Right lobe of liver (tissue), 6 donors: ENCODE measurements around the gene SYNRG. TPM values are rescaled to one million over a fixed set of nuclear protein-coding genes. Genes with fewer than 3 reads are reported as not detected.
"Not testable (repeated sequence)": the region's sequence is repeated elsewhere in the genome, so short reads cannot be mapped to it uniquely, and the experiment has no call there.

Experiments used
- ATAC-seq, 4 donors: fragments of 200-7000 bp; cut with Tn5 transposase; one replicate each; pipeline ENCODE4 v1.9.1; 2020; ENCODE audit warnings: mild to moderate bottlenecking in 4 of 4, moderate library complexity in 4 of 4
- DNase-seq, 3 donors: peaks; one replicate each; pipeline ENCODE4 v3.0.0-alpha.2; 2020
- H3K27ac ChIP-seq, 3 donors: fragments of 200-600 bp; one replicate each; pipeline ENCODE4 v1.8.0; 2022
- H3K27me3 ChIP-seq, 2 donors: fragments of 200-600 bp; one replicate each; pipeline ENCODE4 v1.8.0; 2022
- H3K36me3 ChIP-seq, 4 donors: fragments of 200-600 bp; sonication (generic) in 1 of 4; one replicate each; pipeline versions ENCODE4 v1.5.1 to v1.8.0; 2017 to 2022; ENCODE audit warnings: control low read depth in 1 of 4
- H3K4me1 ChIP-seq, 4 donors: fragments of 200-600 bp; sonication (generic) in 1 of 4; one replicate each; pipeline versions ENCODE4 v1.5.1 to v1.8.0; 2017 to 2022; ENCODE audit warnings: control low read depth in 1 of 4
- H3K4me3 ChIP-seq, 3 donors: fragments of 200-600 bp; one replicate each; pipeline ENCODE4 v1.8.0; 2022
- H3K9me3 ChIP-seq, 4 donors: fragments of 200-600 bp; sonication (generic) in 1 of 4; one replicate each; pipeline versions ENCODE4 v1.5.1 to v1.8.0; 2017 to 2022; ENCODE audit warnings: control low read depth in 1 of 4
- CTCF ChIP-seq, 4 donors: fragments of 200-600 bp in 3 of 4; fragments of 450-650 bp in 1 of 4; IDR thresholded peaks; one replicate each; pipeline versions ENCODE4 v1.5.1 to v1.8.0; 2016 to 2022; ENCODE audit warnings: antibody characterized with exemption in 4 of 4, mild to moderate bottlenecking in 2 of 4
- POLR2A ChIP-seq: fragments of 450-650 bp; IDR thresholded peaks from one replicate; pipeline ENCODE4 v1.6.1; 2017; ENCODE audit warnings: antibody characterized with exemption, mild to moderate bottlenecking
- WGBS: methylation state at CpG from one replicate; pipeline ENCODE4 v1.1.6; 2018; ENCODE audit warnings: low coverage, low lambda C conversion rate; ENCODE audit not compliant: insufficient coverage; ENCODE audit errors: missing lambda C conversion rate; 5-methylcytosine and 5-hydroxymethylcytosine counted together
- intact Hi-C, 2 donors: fragments of 100-400 bp; cut with DNase I; formaldehyde crosslinking; loops; one replicate each; pipeline versions ENCODE4 v1.11.2 to v1.14.1; 2022
- total RNA-seq, 6 experiments: library from RNA; depleted of rRNA in 2 of 6; stranded (reverse); fragments of >200 nt in 2 of 6; fragmentation: NEBNext Ultra II Directional in 3 of 6; extraction: Animal tissue kit (Norgen Biotek cat#: 25700) in 3 of 6; gene quantifications; one replicate each; pipeline versions ENCODE4 v1.1.0 to v1.2.4, GENCODE V29; 2016 to 2023
- donor health status: DM: no; HTN: yes; CAD: no.
- donor health status: DM: no; HTN: no; CAD: no.
- donor health status: DM: no; HTN: no; CAD: no.
- donor health status: DM: no; HTN: yes; CAD: no.
- donor health status: DM: no; HTN: yes; CAD: no.

Gene SYNRG
- total RNA-seq, 6 experiments from 2014 or later: 9.0 to 16.2 (median 15.0) TPM

DNA sequence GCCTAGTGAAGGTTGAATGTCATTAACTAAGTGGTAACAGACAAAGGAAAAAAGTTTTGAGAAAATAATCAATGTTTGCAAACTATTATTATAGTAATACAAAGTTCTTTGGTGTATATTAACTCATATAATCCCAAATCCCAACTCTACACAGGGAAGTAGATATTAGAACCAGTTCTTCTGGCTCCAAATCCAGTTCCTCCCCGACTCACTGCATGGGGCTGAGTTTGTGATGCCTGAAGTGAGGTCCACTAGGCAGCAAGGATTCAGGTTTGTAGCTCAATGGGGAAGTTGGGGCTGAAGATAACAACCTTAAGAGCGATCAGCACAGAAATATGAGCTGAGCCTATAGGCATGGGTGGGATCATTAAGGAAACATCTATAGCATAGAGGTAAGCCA is 5.6 kb upstream of the SYNRG start:
- Histone ChIP-seq H3K27me3 (no peaks in the 10 kb centered on the region), H3K27ac (no peak overlapping the region), H3K36me3 (peaks cover 4 to 36% (median 9%) of the 10 kb centered on the region in 4 donors), H3K4me1 (peaks cover 0 to 8% (median 0%) of the 10 kb centered on the region in 4 donors), H3K9me3 (no peaks in the 10 kb centered on the region), H3K4me3 (no peak overlapping the region)
- TF ChIP-seq CTCF (IDR thresholded peaks at IDR 0.05) (no peak), POLR2A (no peak)
- WGBS: 100% methylated on average over 2 of the region's 2 CpGs
- intact Hi-C loops: no loop called here
- no peak for ATAC-seq
- no peak for DNase-seq

GRCh38 chr17:37614391-37614790 is 5.2 kb upstream of the SYNRG start:
- ATAC-seq: no peak
- H3K36me3 ChIP-seq: peaks cover 4 to 31% (median 7%) of the 10 kb centered on the region in 4 donors
- DNase-seq: no peak

DNA sequence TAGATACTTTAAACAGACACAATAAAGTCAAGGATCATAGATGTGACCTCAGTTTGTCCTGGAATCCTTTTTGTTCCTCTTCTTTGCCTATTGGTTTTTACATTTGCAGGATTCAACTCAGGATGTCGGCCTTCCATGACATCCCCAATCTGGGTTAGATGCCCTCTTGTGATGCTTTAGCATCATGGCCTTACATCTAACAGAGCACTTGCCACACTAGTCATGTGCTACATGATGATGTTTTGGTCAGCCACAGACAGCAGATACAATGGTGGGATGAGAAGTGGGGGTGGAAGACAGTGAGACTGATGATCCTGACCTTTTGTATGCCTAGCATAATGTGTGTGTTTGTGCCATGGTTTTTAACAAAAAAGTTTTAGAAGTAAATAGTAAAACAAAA is 1.8 kb upstream of the SYNRG start:
- 80% methylated on average over 1 of the region's 1 CpG for WGBS
- H3K9me3 ChIP-seq: no peaks in the 10 kb centered on the region
- H3K27me3 ChIP-seq: no peaks in the 10 kb centered on the region
- H3K36me3 ChIP-seq: peaks cover 4 to 12% (median 4%) of the 10 kb centered on the region in 4 donors
- no peak overlapping the region for H3K27ac ChIP-seq
- no peak for ATAC-seq
- intact Hi-C loops: no loop called here
- peaks cover 0 to 3% (median 0%) of the 10 kb centered on the region in 4 donors for H3K4me1 ChIP-seq
- no peak for TF ChIP-seq CTCF (IDR thresholded peaks at IDR 0.05)
- TF ChIP-seq POLR2A: no peak
- DNase-seq: no peak
- H3K4me3 ChIP-seq: no peak overlapping the region

More at GRCh38 chr17:37614391-37614790, 5.2 kb upstream of the SYNRG start:
- TF ChIP-seq CTCF (IDR thresholded peaks at IDR 0.05): no peak
- WGBS: 87% methylated on average over 5 of the region's 5 CpGs
- intact Hi-C loops: no loop called here
- no peak overlapping the region for H3K4me3 ChIP-seq
- H3K27me3 ChIP-seq: no peaks in the 10 kb centered on the region
- H3K9me3 ChIP-seq: no peaks in the 10 kb centered on the region
- H3K27ac ChIP-seq: no peak overlapping the region
- peaks cover 0 to 9% (median 0%) of the 10 kb centered on the region in 4 donors for H3K4me1 ChIP-seq

DNA sequence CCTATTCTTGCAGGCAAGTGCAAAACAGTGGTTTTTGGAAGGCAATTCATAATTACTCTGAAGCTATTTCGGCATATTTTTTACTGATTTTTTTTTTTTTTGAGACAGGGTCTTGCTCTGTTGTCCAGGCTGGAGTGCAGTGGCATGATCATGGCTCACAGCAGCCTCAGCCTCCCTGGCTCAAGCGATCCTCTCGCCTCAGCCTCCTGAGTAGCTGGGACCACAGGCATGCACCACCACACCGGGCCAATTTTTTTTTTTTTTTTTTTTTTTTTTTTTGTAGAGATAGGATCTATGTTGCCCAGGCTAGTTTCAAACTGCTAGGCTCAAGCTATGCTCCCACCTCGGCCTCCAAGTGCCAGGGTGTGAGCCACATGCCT is 813 bp upstream of the SYNRG start:
- peaks cover 4 to 12% (median 4%) of the 10 kb centered on the region in 4 donors for H3K36me3 ChIP-seq
- H3K9me3 ChIP-seq, ATAC-seq, DNase-seq, intact Hi-C loops, H3K4me1 ChIP-seq, H3K27me3 ChIP-seq: not testable (repeated sequence)
- peak overlapping the region; percentile 91 to 97 (median 94) for H3K4me3 ChIP-seq
- WGBS: 88% methylated on average over 5 of the region's 5 CpGs
- H3K27ac ChIP-seq: peak overlapping the region in 2 of 3 donors; percentile 4 to 31

GRCh38 chr17:37608351-37609169 is 658 bp downstream of the SYNRG start:
- intact Hi-C loops: no loop called here
- 0% methylated on average over 6 of the region's 26 CpGs for WGBS
- DNase-seq (no peak), ATAC-seq (peak; percentile 33 to 61 (median 40))
- peaks cover 0 to 3% (median 0%) of the 10 kb centered on the region in 4 donors for H3K4me1 ChIP-seq
- H3K27me3 ChIP-seq: no peaks in the 10 kb centered on the region
- peak overlapping the region; percentile 91 to 97 (median 94) for H3K4me3 ChIP-seq
- H3K9me3 ChIP-seq: no peaks in the 10 kb centered on the region
- peaks cover 0 to 5% (median 1%) of the 10 kb centered on the region in 4 donors for H3K36me3 ChIP-seq
- TF ChIP-seq POLR2A (no peak), CTCF (IDR thresholded peaks at IDR 0.05) (no peak)
- H3K27ac ChIP-seq: peak overlapping the region; percentile 78 to 87 (median 87)
